ENCODE results near the gene EPB41L4A. TPM values are rescaled to one million over a fixed set of nuclear protein-coding genes. Genes with fewer than 3 reads are reported as not detected.

EPB41L4A gene
- total and polyA plus RNA-seq, 9 donors, result 2.7 to 12.3 (median 7.9) TPM

DNA sequence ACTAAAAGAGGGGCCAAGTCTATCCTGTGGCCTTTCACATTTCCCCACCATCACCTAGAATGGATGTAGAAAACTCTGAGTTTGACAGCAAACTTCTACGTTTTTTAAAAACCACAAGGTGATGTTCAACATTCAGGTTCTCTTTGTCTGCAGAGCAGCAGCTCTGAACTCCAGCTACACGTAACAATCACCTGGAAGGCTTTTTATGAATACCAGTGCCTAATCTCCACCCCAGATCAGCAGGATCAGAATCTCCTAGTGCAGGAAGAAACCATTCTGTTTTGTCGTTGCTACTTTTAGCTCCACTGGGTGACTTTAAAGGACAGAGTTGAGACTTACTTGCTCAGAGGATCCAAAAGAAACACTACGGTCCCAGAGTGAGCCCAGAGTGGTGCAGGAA, 44.3 kb downstream of the EPB41L4A start:
- Histone ChIP-seq H3K9me3 (no peaks in the 10 kb centered on the region), H3K36me3 (no peaks in the 10 kb centered on the region), H3K27ac (no peak overlapping the region), H3K4me3 (no peak overlapping the region), H3K27me3 (no peaks in the 10 kb centered on the region), H3K4me1 (ENCODE audit: insufficient read depth) (peaks cover 1% of the 10 kb centered on the region)
- WGBS, 3 donors, result 82 to 88% (median 86%) methylated on average over 4 of the region's 4 CpGs
- DNase-seq, result no peak
- intact Hi-C loops (cut with DNase I), result no loop called here
- TF ChIP-seq, protein P1, sequence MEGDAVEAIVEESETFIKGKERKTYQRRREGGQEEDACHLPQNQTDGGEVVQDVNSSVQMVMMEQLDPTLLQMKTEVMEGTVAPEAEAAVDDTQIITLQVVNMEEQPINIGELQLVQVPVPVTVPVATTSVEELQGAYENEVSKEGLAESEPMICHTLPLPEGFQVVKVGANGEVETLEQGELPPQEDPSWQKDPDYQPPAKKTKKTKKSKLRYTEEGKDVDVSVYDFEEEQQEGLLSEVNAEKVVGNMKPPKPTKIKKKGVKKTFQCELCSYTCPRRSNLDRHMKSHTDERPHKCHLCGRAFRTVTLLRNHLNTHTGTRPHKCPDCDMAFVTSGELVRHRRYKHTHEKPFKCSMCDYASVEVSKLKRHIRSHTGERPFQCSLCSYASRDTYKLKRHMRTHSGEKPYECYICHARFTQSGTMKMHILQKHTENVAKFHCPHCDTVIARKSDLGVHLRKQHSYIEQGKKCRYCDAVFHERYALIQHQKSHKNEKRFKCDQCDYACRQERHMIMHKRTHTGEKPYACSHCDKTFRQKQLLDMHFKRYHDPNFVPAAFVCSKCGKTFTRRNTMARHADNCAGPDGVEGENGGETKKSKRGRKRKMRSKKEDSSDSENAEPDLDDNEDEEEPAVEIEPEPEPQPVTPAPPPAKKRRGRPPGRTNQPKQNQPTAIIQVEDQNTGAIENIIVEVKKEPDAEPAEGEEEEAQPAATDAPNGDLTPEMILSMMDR (IDR thresholded peaks at IDR 0.05), result no peak
- TF ChIP-seq EP300 (IDR thresholded peaks at IDR 0.05) (no peak), POLR2A (IDR thresholded peaks at IDR 0.05) (no peak)

DNA sequence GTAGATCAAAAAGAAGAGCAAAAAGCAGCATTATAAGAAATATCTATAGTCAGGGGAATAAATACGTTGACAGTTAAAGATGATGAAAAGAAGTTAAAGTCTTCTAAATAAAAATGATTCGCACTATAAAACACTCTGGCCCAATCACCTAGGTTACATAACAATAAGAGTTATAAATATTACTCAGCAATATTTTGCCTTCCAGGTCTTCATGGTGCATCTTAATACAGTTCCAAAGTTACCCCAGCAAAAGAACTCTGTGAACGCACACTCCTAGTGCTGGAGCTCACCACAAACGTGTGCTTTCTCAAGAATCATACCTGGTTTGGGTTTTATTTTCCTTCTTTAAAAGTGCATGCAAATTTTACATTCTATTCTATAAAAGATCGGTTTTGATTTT, 44.7 kb downstream of the EPB41L4A start:
- Histone ChIP-seq H3K27me3 (no peaks in the 10 kb centered on the region), H3K9me3 (no peaks in the 10 kb centered on the region), H3K4me1 (ENCODE audit: insufficient read depth) (peaks cover 1% of the 10 kb centered on the region), H3K27ac (no peak overlapping the region), H3K36me3 (no peaks in the 10 kb centered on the region), H3K4me3 (no peak overlapping the region)
- TF ChIP-seq EP300 (IDR thresholded peaks at IDR 0.05) (no peak), POLR2A (IDR thresholded peaks at IDR 0.05) (no peak)
- TF ChIP-seq, protein P1 (IDR thresholded peaks at IDR 0.05), result no peak
- 86 to 94% (median 92%) methylated on average over 5 of the region's 5 CpGs for WGBS, 3 donors
- intact Hi-C loops (cut with DNase I), result no loop called here
- DNase-seq, result no peak

DNA sequence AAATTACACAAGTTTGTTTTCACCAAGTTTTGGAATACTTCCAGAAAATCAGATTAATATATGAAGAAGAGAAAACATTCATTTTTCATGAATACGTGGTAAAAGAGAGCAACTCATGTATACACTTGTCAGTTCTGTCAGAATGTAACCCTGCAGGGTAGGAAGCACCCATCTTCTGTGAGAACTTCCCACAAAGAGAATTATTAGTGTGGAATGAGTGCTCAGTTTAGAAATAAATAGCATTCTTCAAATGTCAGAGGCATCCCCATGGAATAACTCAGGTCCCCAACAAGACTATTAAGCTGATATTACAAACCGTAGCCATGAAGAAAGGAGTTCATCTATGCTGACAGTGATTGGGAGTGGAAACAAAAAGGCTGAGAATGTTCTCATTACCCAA, 45.2 kb downstream of the EPB41L4A start:
- no peaks in the 10 kb centered on the region for H3K27me3 ChIP-seq
- 68 to 80% (median 70%) methylated on average over 2 of the region's 2 CpGs for WGBS, 3 donors
- H3K36me3 ChIP-seq, result no peaks in the 10 kb centered on the region
- DNase-seq, result no peak
- no peaks in the 10 kb centered on the region for H3K9me3 ChIP-seq
- H3K27ac ChIP-seq, result no peak overlapping the region
- intact Hi-C loops (cut with DNase I), result no loop called here
- H3K4me3 ChIP-seq, result no peak overlapping the region
- TF ChIP-seq POLR2A (IDR thresholded peaks at IDR 0.05) (no peak), EP300 (IDR thresholded peaks at IDR 0.05) (no peak)
- TF ChIP-seq, protein P1 (IDR thresholded peaks at IDR 0.05), result no peak
- H3K4me1 ChIP-seq (ENCODE audit: insufficient read depth), result peaks cover 1% of the 10 kb centered on the region

DNA sequence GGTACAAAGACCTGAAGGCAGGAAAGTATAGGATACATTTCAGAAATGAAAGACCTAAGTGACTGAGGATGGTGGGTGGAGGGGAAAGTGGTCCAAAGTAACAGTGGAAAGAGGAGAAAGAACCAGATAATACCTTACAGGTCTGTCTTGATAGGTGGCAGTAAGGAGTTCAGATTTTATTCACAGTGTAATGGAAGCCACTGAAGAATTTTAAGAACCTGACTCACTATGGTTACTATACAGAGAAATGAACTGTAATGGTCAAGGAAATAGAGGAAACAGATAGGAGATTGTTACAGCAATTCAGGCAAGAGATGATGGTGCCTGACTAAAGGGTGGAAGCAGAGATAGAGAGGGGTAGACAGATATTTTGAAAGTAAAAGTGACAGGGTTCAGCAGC, 46.5 kb downstream of the EPB41L4A start:
- TF ChIP-seq, protein P1 (IDR thresholded peaks at IDR 0.05), result no peak
- no peak for TF ChIP-seq POLR2A (IDR thresholded peaks at IDR 0.05)
- Histone ChIP-seq H3K36me3 (no peaks in the 10 kb centered on the region), H3K4me1 (ENCODE audit: insufficient read depth) (peaks cover 1% of the 10 kb centered on the region), H3K9me3 (no peaks in the 10 kb centered on the region), H3K4me3 (no peak overlapping the region), H3K27ac (no peak overlapping the region), H3K27me3 (no peaks in the 10 kb centered on the region)
- intact Hi-C loops (cut with DNase I), result no loop called here
- no peak for DNase-seq

DNA sequence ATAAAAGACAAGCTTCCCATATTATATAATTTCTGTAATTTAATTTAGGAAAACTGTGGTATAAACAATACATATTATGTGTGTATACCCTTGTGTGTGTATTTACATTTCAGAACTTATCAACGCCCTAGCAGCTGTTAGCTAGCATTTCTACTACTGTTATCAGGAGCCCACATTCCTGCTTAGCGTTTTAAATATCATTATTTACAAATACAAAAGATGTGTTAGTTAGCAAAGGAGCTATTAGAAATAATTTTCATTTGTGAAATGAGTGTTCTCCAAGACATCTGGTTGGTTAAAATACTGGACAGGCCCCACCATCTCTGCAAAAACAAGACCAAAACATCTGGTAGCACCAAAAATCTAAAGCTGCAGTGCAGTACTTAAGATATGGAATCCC, 48.0 kb downstream of the EPB41L4A start:
- no peak for DNase-seq
- no peak overlapping the region for H3K4me3 ChIP-seq
- TF ChIP-seq, protein P1 (IDR thresholded peaks at IDR 0.05), result no peak
- no peak for TF ChIP-seq EP300 (IDR thresholded peaks at IDR 0.05)
- no peak for TF ChIP-seq POLR2A (IDR thresholded peaks at IDR 0.05)
- intact Hi-C loops (cut with DNase I), result no loop called here
- no peaks in the 10 kb centered on the region for H3K9me3 ChIP-seq
- no peaks in the 10 kb centered on the region for H3K27me3 ChIP-seq
- H3K36me3 ChIP-seq, result no peaks in the 10 kb centered on the region
- 11 to 48% (median 14%) methylated on average over 2 of the region's 2 CpGs for WGBS, 3 donors
- H3K27ac ChIP-seq, result no peak overlapping the region
- peaks cover 1% of the 10 kb centered on the region for H3K4me1 ChIP-seq (ENCODE audit: insufficient read depth)

Data from ovary (tissue), 9 donors.